ENCODE data around the gene MAGEA4.

- TF ChIP-seq CTCF (IDR thresholded peaks at IDR 0.05; ENCODE audit: low read depth, low read length) (no peak), EZH2phosphoT487 (IDR thresholded peaks at IDR 0.05; ENCODE audit: low read depth) (no peak)
Observed at GRCh38 chrX:151912221-151912620, 468 bp upstream of the MAGEA4 start.
